ENCODE results near the gene SIGLEC15.
"Not testable (repeated sequence)": the region's sequence is repeated elsewhere in the genome, so short reads cannot be mapped to it uniquely, and the experiment has no call there.

SIGLEC15 gene

GRCh38 chr18:45821026-45821425 lies 4.4 kb upstream of the SIGLEC15 start:
- no peak for DNase-seq

GRCh38 chr18:45821711-45822110 lies 3.8 kb upstream of the SIGLEC15 start:
- no peak for DNase-seq

- DNase-seq, result no peak
Observed at GRCh38 chr18:45826084-45826483, 609 bp downstream of the SIGLEC15 start.

GRCh38 chr18:45826716-45827115 lies 1.2 kb downstream of the SIGLEC15 start:
- not testable (repeated sequence) for DNase-seq

- DNase-seq, result no peak
Observed at GRCh38 chr18:45828917-45829811, 3.7 kb downstream of the SIGLEC15 start.

GRCh38 chr18:45829855-45830254 lies 4.4 kb downstream of the SIGLEC15 start:
- DNase-seq, result no peak

- DNase-seq, result no peak
Observed at GRCh38 chr18:45830917-45831316, 5.4 kb downstream of the SIGLEC15 start.

GRCh38 chr18:45833846-45834245 lies 8.4 kb downstream of the SIGLEC15 start:
- no peak for DNase-seq

GRCh38 chr18:45834306-45834705 lies 8.8 kb downstream of the SIGLEC15 start:
- DNase-seq, result no peak

GRCh38 chr18:45835057-45835636 lies 9.7 kb downstream of the SIGLEC15 start:
- no peak for DNase-seq

- no peak for DNase-seq
Observed at GRCh38 chr18:45836242-45837205, 11.0 kb downstream of the SIGLEC15 start.

- DNase-seq, result peak; percentile 26
Observed at GRCh38 chr18:45837283-45838070, 12.0 kb downstream of the SIGLEC15 start.

- DNase-seq, result no peak
Observed at GRCh38 chr18:45838302-45839070, 13.0 kb downstream of the SIGLEC15 start.

- DNase-seq, result peak; percentile 25
Observed at GRCh38 chr18:45839414-45840395, 14.2 kb downstream of the SIGLEC15 start.

- no peak for DNase-seq
Observed at GRCh38 chr18:45841060-45841764, 15.7 kb downstream of the SIGLEC15 start.

GRCh38 chr18:45841765-45842442 lies 16.4 kb downstream of the SIGLEC15 start:
- DNase-seq, result no peak

- DNase-seq, result no peak
Observed at GRCh38 chr18:45843019-45843418, 17.5 kb downstream of the SIGLEC15 start.

GRCh38 chr18:45844938-45845337 lies 19.5 kb downstream of the SIGLEC15 start:
- no peak for DNase-seq

- DNase-seq, result no peak
Observed at GRCh38 chr18:45845410-45845809, 19.9 kb downstream of the SIGLEC15 start.

Measured in activated gamma-delta T cell treated with Interleukin-2 at 50 U/mL for 16 hours (primary cell).